Neural cell (in vitro differentiated cells): ENCODE measurements around the gene BTN1A1.

Experiments used
- CTCF ChIP-seq: fragments of 450-650 bp; IDR thresholded peaks from 2 replicates; pipeline ENCODE4 v1.5.1; 2014; ENCODE audit warnings: antibody characterized with exemption, mild to moderate bottlenecking, moderate library complexity; ENCODE audit not compliant: poor library complexity, severe bottlenecking
- EP300 ChIP-seq: fragments of 450-650 bp; conservative IDR thresholded peaks from 2 replicates; pipeline ENCODE4 v1.6.1; 2014; ENCODE audit warnings: antibody characterized with exemption, mild to moderate bottlenecking, moderate library complexity; ENCODE audit not compliant: poor library complexity, severe bottlenecking
- EZH2 ChIP-seq: fragments of 200-600, 300-800 bp; shearing (Covaris generic), sonication (generic); IDR thresholded peaks from 2 replicates; pipeline ENCODE4 v1.6.1; 2014; ENCODE audit warnings: antibody characterized with exemption, low read length, borderline replicate concordance, mild to moderate bottlenecking; ENCODE audit not compliant: insufficient read depth, poor library complexity, severe bottlenecking
- MXI1 ChIP-seq: fragments of 450-650 bp; conservative IDR thresholded peaks from 2 replicates; pipeline ENCODE4 v1.6.1; 2014; ENCODE audit warnings: antibody characterized with exemption, mild to moderate bottlenecking; ENCODE audit not compliant: poor library complexity, severe bottlenecking
- POLR2AphosphoS5 ChIP-seq: IDR thresholded peaks from 2 replicates; pipeline ENCODE4 v1.6.1; 2012
- RAD21 ChIP-seq: fragments of 450-650 bp; conservative IDR thresholded peaks from 2 replicates; pipeline ENCODE4 v1.6.1; 2014; ENCODE audit warnings: antibody characterized with exemption, mild to moderate bottlenecking, moderate library complexity
- REST ChIP-seq: IDR thresholded peaks from 2 replicates; pipeline ENCODE4 v1.6.1; 2012; ENCODE audit warnings: borderline replicate concordance
- SMC3 ChIP-seq: fragments of 450-650 bp; conservative IDR thresholded peaks from 2 replicates; pipeline ENCODE4 v1.6.1; 2014; ENCODE audit warnings: antibody characterized with exemption, mild to moderate bottlenecking, moderate library complexity; ENCODE audit not compliant: poor library complexity
- TAF1 ChIP-seq: IDR thresholded peaks from 2 replicates; pipeline ENCODE4 v1.6.1; 2012; ENCODE audit warnings: low read depth

GRCh38 chr6:26552205-26552604 is 52.1 kb downstream of the BTN1A1 start:
- no peak for TF ChIP-seq EP300
- no peak for TF ChIP-seq CTCF
- TF ChIP-seq POLR2AphosphoS5 = no peak
- TF ChIP-seq REST = no peak
- TF ChIP-seq TAF1 = no peak
- TF ChIP-seq RAD21 = no peak
- no peak for TF ChIP-seq EZH2
- no peak for TF ChIP-seq MXI1
- no peak for TF ChIP-seq SMC3
